ENCODE results near the gene MCF2L. TPM values are rescaled to one million over a fixed set of nuclear protein-coding genes. Genes with fewer than 3 reads are reported as not detected.

The MCF2L gene, protein sequence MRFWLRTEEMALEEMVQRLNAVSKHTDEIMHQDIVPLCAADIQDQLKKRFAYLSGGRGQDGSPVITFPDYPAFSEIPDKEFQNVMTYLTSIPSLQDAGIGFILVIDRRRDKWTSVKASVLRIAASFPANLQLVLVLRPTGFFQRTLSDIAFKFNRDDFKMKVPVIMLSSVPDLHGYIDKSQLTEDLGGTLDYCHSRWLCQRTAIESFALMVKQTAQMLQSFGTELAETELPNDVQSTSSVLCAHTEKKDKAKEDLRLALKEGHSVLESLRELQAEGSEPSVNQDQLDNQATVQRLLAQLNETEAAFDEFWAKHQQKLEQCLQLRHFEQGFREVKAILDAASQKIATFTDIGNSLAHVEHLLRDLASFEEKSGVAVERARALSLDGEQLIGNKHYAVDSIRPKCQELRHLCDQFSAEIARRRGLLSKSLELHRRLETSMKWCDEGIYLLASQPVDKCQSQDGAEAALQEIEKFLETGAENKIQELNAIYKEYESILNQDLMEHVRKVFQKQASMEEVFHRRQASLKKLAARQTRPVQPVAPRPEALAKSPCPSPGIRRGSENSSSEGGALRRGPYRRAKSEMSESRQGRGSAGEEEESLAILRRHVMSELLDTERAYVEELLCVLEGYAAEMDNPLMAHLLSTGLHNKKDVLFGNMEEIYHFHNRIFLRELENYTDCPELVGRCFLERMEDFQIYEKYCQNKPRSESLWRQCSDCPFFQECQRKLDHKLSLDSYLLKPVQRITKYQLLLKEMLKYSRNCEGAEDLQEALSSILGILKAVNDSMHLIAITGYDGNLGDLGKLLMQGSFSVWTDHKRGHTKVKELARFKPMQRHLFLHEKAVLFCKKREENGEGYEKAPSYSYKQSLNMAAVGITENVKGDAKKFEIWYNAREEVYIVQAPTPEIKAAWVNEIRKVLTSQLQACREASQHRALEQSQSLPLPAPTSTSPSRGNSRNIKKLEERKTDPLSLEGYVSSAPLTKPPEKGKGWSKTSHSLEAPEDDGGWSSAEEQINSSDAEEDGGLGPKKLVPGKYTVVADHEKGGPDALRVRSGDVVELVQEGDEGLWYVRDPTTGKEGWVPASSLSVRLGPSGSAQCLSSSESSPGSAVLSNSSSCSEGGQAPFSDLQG
- total RNA-seq (2022; extraction: Qiagen RNA extraction), result 0.31 to 0.61 TPM (median 0.44 TPM) in 5 replicates

DNA sequence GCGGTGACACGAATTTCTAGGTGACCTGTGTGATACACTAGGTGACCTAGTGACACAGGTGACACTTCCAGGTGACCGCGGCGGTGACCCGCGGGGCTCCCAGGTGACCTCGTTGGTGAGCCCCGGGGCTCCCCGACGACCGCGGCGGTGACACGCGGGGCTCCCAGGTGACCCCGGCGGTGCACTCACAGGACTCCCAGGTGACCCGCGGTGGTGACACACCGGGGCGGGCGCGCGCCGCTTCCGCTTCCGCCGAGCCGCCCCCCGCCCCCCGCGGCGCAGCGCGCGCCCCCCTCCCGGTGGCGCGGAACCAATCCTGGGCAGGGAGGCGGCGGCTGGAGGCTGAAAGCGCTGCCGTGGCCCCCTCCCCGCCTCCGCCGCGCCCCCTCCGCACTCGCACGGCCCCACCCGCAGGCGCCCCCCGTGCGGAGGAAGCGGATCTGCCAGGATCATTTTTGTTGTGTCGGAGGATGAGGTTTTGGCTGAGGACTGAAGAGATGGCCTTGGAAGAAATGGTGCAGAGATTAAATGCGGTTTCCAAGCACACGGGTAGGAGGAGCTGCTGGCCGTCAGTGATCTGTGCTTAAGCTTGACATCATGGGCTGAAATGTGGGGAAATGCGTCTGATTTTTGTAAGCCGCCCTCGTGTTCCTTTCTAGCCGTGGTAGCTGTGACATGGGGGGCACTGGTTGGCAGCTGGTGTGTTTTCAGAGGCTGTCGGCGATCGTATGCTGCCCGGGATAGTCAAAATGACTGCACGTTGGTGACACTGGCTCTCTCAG is at the start of gene MCF2L:
TSS of gene MCF2L (plus strand) at position 305 of the 782 bp plus-strand sequence. CDS start at position 471, 166 bp downstream.

DNA sequence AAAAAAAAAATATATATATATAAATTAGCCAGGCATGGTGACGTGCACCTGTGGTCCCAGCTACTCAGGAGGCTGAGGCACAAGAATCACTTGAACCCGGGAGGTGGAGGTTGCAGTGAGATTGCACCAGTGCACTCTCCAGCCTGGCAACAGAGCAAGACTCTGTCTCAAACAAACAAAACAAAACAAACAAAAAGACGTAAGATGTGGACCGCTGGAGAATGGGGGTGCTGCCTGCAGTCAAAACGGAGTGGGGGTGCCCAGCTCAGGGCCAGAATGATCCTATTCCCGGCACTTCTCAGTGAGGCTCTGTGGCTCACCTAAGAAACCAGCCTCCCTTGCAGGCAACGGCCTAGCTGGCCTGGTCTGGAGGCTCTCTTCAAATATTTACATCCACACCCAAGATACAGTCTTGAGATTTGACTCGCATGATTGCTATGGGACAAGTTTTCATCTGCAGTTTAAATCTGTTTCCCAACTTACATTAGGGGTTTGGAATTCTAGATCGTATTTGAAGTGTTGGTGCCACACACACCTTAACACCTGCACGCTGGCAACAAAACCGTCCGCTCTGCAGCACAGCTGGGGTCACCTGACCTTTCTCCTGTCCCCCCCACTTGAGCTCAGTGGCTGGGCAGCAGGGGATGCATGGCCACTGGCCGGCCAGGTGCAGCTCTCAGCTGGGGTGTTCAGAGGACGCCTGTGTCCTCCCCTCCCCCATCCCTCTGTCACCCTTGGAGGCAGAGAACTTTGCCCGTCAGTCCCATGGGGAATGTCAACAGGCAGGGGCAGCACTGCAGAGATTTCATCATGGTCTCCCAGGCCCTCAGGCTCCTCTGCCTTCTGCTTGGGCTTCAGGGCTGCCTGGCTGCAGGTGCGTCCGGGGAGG is 136.3 kb downstream of the MCF2L start, which contains the start of gene F7:
TSS of gene F7 (plus strand) at position 760 of the 889 bp plus-strand sequence. CDS start at position 811, 51 bp downstream.

DNA sequence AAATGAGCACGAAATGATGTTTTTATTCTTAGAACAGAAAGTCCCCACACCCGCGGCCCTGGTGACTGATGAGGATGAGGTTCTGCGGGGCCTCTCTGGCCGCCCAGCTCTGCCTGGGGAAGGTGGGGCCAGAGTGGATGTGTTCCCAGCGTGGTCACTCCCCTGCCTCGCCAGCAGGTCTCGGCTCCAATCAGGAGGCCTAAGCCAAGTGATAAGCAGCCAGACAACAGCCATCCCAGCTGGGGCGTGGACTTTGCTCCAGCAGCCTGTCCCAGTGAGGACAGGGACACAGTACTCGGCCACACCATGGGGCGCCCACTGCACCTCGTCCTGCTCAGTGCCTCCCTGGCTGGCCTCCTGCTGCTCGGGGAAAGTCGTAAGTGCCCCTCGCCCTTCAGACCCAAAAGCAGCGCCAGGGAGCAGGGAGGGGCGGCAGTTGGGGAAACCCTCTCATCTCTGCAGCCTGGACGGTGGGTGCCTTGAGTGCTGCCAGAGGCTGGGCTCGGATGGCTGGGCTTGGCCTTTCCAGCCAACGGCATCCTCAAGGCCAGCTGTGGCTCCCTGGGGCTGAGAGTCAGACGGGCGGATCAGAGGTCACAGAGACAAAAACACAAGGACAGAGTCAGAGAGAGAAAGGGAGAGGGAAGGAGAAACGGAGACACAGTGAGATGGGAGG is 153.7 kb downstream of the MCF2L start, which contains the start of gene F10:
TSS of gene F10 (plus strand) at position 250 of the 676 bp plus-strand sequence. CDS start at position 307, 57 bp downstream.

Other genes starting within 250 kb of the MCF2L start
- gene F7, start 136.6 kb downstream of the MCF2L start, total RNA-seq (2022; extraction: Qiagen RNA extraction), result 0.07 to 0.13 TPM (median 0.08 TPM) in 5 replicates
- gene F10, start 153.6 kb downstream of the MCF2L start, total RNA-seq (2022; extraction: Qiagen RNA extraction), result 0.31 TPM in 1 of 5 replicates, not detected in the others
- gene PROZ, start 189.4 kb downstream of the MCF2L start, total RNA-seq (2022; extraction: Qiagen RNA extraction), result not detected in 5 replicates
- 38.5 to 43.4 TPM (median 39.9 TPM) in 5 replicates for gene PCID2, start 239.5 kb downstream of the MCF2L start, total RNA-seq (2022; extraction: Qiagen RNA extraction)
- 48.5 to 62.1 TPM (median 51.8 TPM) in 5 replicates for gene CUL4A, start 240.4 kb downstream of the MCF2L start, total RNA-seq (2022; extraction: Qiagen RNA extraction)